Fibroblast of mammary gland (primary cell): ENCODE data around the gene COL10A1.
A peak's percentile ranks its signal among the peaks of the same experiment; 100 is the strongest.

Experiments
- DNase-seq: peaks from one replicate; pipeline ENCODE4 v3.0.0-alpha.2; 2010; ENCODE audit warnings: low read depth
- H3K4me3 ChIP-seq: 2 replicates; pipeline ENCODE4 v1.5.1; 2011; ENCODE audit warnings: low read depth, mild to moderate bottlenecking, low read length, moderate library complexity; ENCODE audit not compliant: control insufficient read depth
- TF ChIP-seq, protein P1 (sequence below): conservative IDR thresholded peaks from 2 replicates; pipeline ENCODE4 v1.5.1; 2011; ENCODE audit warnings: low read depth, low read length, inconsistent platforms; ENCODE audit not compliant: control insufficient read depth, insufficient read depth

The COL10A1 gene

DNA sequence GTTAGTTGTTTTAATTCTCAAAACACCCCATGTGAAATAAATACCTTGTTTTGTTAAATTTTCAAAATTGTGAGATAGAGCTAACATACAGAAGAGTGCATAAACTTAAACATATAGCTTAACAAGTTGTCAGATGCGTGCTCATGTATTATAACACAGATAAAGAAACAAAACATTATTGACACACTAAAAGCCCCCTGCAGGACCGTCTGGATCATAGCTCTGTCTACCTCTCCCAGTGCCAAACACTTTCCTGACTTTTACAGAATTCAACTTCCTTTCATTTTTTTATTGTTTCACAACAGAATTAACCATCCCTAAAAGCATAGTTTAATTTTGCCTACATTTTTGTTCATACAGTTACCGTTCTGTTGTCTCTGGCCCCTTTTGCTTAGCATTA lies 47.4 kb downstream of the COL10A1 start:
- no peak overlapping the region for H3K4me3 ChIP-seq
- DNase-seq, result no peak
- TF ChIP-seq, protein P1, sequence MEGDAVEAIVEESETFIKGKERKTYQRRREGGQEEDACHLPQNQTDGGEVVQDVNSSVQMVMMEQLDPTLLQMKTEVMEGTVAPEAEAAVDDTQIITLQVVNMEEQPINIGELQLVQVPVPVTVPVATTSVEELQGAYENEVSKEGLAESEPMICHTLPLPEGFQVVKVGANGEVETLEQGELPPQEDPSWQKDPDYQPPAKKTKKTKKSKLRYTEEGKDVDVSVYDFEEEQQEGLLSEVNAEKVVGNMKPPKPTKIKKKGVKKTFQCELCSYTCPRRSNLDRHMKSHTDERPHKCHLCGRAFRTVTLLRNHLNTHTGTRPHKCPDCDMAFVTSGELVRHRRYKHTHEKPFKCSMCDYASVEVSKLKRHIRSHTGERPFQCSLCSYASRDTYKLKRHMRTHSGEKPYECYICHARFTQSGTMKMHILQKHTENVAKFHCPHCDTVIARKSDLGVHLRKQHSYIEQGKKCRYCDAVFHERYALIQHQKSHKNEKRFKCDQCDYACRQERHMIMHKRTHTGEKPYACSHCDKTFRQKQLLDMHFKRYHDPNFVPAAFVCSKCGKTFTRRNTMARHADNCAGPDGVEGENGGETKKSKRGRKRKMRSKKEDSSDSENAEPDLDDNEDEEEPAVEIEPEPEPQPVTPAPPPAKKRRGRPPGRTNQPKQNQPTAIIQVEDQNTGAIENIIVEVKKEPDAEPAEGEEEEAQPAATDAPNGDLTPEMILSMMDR, result no peak

DNA sequence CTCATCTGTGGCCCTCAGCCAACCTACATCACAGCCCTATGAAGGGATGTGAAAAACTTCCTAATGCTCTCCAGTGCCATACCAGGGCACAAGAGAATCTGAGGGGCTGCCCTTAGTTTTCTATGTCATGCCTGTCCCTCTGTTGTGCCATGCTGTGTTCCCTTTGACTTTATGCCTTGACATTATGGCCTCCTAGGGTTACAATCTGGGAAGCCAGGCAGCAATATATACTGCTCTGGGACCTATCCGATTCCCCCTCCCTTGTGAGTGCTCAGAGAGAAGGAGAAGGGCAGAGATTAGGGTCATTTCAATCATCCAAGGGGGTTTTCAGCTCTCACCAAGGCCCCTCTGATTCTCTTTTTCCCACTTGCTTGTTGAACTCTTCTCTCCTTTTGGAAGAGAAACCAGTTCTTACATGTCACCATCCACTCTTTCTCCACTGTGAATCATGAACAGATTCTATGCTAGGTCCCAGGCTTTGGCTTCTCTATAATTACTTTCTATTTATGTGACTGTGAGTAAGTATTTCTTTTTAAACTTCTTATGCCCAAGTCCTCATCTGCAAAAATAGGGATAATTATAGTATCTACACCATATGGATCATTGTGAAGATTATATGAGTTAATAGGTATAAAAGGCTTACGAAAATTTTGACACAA lies 51.1 kb downstream of the COL10A1 start:
- no peak overlapping the region for H3K4me3 ChIP-seq
- no peak for DNase-seq
- TF ChIP-seq, protein P1, result no peak

DNA sequence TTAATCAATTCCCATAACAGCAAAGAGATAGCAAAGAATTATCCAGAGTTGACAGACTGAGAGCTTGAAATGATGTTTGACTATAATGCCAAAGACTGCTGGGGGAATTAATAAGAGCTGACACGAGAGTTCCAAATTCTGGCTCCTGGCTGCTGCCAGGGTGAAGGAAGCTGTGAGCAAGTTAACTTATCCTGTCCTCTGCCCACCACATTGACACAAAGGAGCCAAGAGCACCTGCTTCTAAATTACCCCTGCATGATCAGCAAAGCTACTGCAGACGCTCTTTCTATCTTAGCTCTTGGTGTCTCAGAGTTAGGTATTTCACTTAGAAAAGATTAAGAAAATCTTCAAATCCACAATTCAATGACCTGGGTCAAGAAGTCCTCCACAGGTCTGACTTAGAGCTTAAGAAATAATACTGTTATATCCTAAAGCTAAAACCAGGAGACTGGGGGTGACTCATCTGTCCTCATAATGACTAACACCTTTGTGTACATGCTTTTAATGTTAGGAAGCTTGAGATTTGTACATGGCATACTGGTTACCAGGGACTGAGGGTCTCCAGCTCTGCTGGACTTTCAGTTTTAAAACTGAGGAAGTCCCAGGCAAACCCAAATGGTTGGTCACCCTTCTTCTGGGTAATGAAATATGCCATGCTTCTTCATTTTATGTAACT lies 52.0 kb downstream of the COL10A1 start:
- TF ChIP-seq, protein P1, result no peak
- peak; percentile 74 for DNase-seq

DNA sequence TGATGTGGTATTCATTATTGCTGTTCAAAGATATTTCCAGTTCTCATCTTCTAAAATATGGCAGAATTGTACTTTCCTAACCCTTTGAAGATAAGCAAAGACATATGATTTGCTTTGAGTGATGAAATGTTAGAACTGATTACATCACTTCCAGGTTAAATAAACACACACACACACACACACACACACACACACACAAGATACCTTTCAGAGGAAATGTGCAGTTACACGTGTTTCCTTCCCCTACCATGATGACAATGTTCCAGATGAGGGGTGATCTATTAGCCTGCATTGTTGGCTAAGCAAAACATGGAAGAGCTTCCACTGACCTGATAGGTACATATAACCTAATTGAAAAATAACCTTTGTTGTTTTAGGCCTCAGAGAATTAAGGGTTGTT lies 53.6 kb downstream of the COL10A1 start:
- no peak for DNase-seq
- TF ChIP-seq, protein P1, result no peak

More for the DNA sequence above, 52.0 kb downstream of the COL10A1 start:
- no peak overlapping the region for H3K4me3 ChIP-seq

DNA sequence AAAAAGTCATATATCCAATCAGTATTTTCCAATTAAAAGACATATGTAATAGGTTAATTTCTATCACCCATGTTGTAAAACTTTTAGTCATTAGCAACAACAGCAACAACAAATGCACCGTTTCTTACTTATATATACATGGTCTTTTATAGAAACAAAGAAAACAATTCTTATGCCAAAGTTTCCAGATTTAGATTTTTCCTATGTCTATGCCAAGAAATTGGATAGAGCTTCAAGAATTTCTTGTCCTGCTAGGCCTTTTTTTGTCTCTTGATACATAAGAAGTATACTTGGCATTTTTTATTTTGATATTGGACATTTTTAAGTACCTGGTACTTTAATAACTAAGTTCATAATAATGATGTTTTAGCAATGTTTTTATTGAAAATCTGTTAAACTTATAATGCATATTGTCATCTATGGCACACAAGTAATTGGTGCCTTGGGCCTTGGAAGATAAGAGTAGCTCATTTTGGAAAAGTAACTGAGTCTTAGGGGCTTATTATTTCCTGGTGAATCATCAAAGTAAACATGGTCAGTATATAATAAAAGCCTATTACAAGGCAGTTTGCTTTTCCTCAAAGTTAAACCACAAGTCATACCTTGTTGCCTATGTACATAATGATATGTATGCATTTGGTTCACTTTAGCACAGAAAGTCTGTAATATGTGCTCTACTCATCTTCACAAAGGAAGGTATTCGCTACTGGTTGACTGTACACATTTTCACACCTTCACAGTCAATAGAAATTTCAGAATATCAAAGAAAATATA lies 55.1 kb downstream of the COL10A1 start:
- no peak for DNase-seq
- no peak overlapping the region for H3K4me3 ChIP-seq
- TF ChIP-seq, protein P1, result no peak

More for the DNA sequence above, 53.6 kb downstream of the COL10A1 start:
- H3K4me3 ChIP-seq, result no peak overlapping the region

DNA sequence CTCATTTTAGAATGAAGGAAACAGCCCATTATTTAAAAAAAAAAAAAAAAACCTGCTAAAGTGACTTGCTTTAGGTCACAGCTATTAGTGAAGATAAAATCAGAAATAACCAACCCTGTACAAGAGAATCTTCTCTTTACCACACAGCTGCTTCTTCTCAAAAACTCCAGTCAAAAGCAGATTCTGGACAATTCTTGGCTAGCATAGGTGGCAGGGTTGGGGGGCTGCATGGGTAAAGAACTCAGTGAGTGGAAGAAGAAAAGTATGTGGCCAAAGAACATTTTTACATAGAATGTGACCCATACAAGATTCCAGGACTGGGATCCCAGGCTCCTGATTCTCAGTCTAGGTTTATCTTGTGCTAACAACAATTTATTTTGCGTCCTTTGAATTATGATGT lies 55.8 kb downstream of the COL10A1 start:
- no peak for DNase-seq
- H3K4me3 ChIP-seq, result no peak overlapping the region
- TF ChIP-seq, protein P1, result no peak
